Liver (tissue), 4 donors: ENCODE results near the gene ERMP1. TPM values are rescaled to one million over a fixed set of nuclear protein-coding genes. Genes with fewer than 3 reads are reported as not detected.

Experiments
- polyA plus RNA-seq, 2 donors: library from polyadenylated mRNA; stranded (reverse) in 1 of 2; unstranded in 1 of 2; fragments of 200-250 nt in 1 of 2; fragments of >200 nt in 1 of 2; fragmentation: Nextera tagmentation in 1 of 2; extraction: Ambion mirVana in 1 of 2; gene quantifications; one replicate each; pipeline versions ENCODE4 v1.2.1 to v1.2.3, GENCODE V29; 2013 to 2015
- total RNA-seq, 2 donors: library from RNA; depleted of rRNA; stranded (reverse); fragments of >200 nt; gene quantifications; one replicate each; pipeline ENCODE4 v1.2.3, GENCODE V29; 2014
- donor health status: healthy.
- donor health status: healthy.
- donor health status: healthy.

Gene ERMP1
- total and polyA plus RNA-seq, 4 donors: 2.7 to 19.5 (median 9.6) TPM

Other genes with a start within 250 kb of the ERMP1 start
- 10 to 100 TPM; 14.0 to 25.8 TPM for gene RIC1, start 204.0 kb downstream of the ERMP1 start, total RNA-seq
- gene RIC1, start 204.0 kb downstream of the ERMP1 start, polyA plus RNA-seq: 1 to 10 TPM; 4.1 to 5.7 TPM
- gene MLANA, start 57.8 kb upstream of the ERMP1 start, total RNA-seq: under 1 TPM; 0.05 to 0.25 TPM
- gene MLANA, start 57.8 kb upstream of the ERMP1 start, polyA plus RNA-seq: under 1 TPM; 0.07 to 0.29 TPM
- gene RANBP6, start 182.5 kb upstream of the ERMP1 start, total RNA-seq: 10 to 100 TPM; 15.2 to 15.9 TPM
- 1 to 10 TPM; 6.2 to 7.0 TPM for gene RANBP6, start 182.5 kb upstream of the ERMP1 start, polyA plus RNA-seq